IMR-90 (cell line): ENCODE measurements around the gene ERC2.

ENCODE experiments used
- BHLHE40 ChIP-seq: fragments of 150-350 bp; IDR thresholded peaks from 2 replicates; pipeline ENCODE4 v1.6.1; 2016; ENCODE audit warnings: mild to moderate bottlenecking, low read depth, low read length
- CTCF ChIP-seq: conservative IDR thresholded peaks from 2 replicates; pipeline ENCODE4 v1.5.1; 2012; ENCODE audit warnings: mild to moderate bottlenecking, low read depth, low read length, improper control_type of control experiment
- POLR2A ChIP-seq: IDR thresholded peaks from 2 replicates; pipeline ENCODE4 v1.6.1; 2012; ENCODE audit warnings: mild to moderate bottlenecking, low read depth, low read length
- RFX5 ChIP-seq: IDR thresholded peaks from 2 replicates; pipeline ENCODE4 v1.8.0; 2012; ENCODE audit warnings: low read depth, mild to moderate bottlenecking, low read length, moderate library complexity
- SMC3 ChIP-seq: fragments of 150-350 bp; IDR thresholded peaks from 2 replicates; pipeline ENCODE4 v1.6.1; 2016; ENCODE audit warnings: low read depth, mild to moderate bottlenecking, antibody characterized with exemption, low read length, moderate library complexity
- USF2 ChIP-seq: fragments of 150-350 bp; IDR thresholded peaks from 2 replicates; pipeline ENCODE4 v1.6.1; 2017; ENCODE audit warnings: mild to moderate bottlenecking, antibody characterized with exemption, low read length, low read depth

- TF ChIP-seq CTCF = no peak
- no peak for TF ChIP-seq USF2
- TF ChIP-seq POLR2A = no peak
- TF ChIP-seq RFX5 = no peak
- no peak for TF ChIP-seq SMC3
- no peak for TF ChIP-seq BHLHE40
Observed at GRCh38 chr3:56471771-56472170, 3.5 kb upstream of the ERC2 start.
